Ovary (tissue), 3 donors: ENCODE results near the gene RNASET2.

Experiments
- EP300 ChIP-seq: sonication (generic); formaldehyde crosslinking; IDR thresholded peaks from one replicate; pipeline ENCODE4 v1.6.1; 2017; ENCODE audit warnings: antibody characterized with exemption
- POLR2A ChIP-seq: fragments of 450-650 bp; IDR thresholded peaks from one replicate; pipeline ENCODE4 v1.6.1; 2017; ENCODE audit warnings: antibody characterized with exemption, mild to moderate bottlenecking, moderate library complexity
- TF ChIP-seq, protein P1 (sequence below), 3 donors: fragments of 450-650 bp in 2 of 3; fragments of 200-600 bp in 1 of 3; IDR thresholded peaks; one replicate each; pipeline versions ENCODE4 v1.5.1 to v1.8.0; 2016 to 2022; ENCODE audit warnings: antibody characterized with exemption in 3 of 3, mild to moderate bottlenecking in 1 of 3
- donor health status: DM: no; HTN: no; CAD: no.

DNA sequence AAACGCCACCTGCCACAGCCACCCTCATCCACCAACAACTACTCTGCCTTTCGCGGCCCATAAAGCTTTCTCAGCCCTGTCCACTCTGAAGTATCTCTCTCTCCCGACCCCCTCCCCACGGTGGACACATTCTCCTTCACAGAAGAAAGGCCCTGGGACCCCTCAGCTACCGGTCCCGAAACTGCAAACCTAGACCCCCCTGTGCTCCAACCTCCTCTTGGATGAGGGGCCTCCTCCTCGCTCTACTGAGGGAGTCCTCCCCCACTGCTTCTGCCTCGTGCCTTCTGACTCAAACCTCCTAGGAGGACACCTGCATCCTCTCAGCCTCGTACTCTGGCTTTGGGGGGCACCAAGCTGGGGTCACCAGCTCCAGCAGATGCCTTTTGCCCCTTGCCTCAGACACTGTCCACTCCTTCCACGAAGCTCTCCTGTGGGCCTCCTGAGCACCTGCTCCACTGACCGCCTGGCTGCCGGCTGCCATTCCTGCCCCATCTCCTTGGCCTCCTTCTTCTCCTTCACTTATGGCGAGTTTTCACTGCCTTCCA, 24.9 kb downstream of the RNASET2 start:
- TF ChIP-seq, protein P1, sequence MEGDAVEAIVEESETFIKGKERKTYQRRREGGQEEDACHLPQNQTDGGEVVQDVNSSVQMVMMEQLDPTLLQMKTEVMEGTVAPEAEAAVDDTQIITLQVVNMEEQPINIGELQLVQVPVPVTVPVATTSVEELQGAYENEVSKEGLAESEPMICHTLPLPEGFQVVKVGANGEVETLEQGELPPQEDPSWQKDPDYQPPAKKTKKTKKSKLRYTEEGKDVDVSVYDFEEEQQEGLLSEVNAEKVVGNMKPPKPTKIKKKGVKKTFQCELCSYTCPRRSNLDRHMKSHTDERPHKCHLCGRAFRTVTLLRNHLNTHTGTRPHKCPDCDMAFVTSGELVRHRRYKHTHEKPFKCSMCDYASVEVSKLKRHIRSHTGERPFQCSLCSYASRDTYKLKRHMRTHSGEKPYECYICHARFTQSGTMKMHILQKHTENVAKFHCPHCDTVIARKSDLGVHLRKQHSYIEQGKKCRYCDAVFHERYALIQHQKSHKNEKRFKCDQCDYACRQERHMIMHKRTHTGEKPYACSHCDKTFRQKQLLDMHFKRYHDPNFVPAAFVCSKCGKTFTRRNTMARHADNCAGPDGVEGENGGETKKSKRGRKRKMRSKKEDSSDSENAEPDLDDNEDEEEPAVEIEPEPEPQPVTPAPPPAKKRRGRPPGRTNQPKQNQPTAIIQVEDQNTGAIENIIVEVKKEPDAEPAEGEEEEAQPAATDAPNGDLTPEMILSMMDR (IDR thresholded peaks at IDR 0.05), result no peak
- no peak for TF ChIP-seq POLR2A
- no peak for TF ChIP-seq EP300
